ENCODE measurements around the gene SYP.

- no peak for TF ChIP-seq POLR2AphosphoS2 (IDR thresholded peaks at IDR 0.05; ENCODE audit: low read depth, low read length)
- no peak for TF ChIP-seq ATF3 (IDR thresholded peaks at IDR 0.05; ENCODE audit: borderline replicate concordance, extremely low read depth, low read depth, low read length)
- TF ChIP-seq BCL3 (IDR thresholded peaks at IDR 0.05; ENCODE audit: borderline replicate concordance, insufficient read depth, low read depth, low read length, poor library complexity, severe bottlenecking) = no peak
- TF ChIP-seq POLR2A (IDR thresholded peaks at IDR 0.05; ENCODE audit: low read depth, low read length) = no peak
These were observed 11.4 kb downstream of the SYP start for GRCh38 chrX:49188468-49189076.

All from GM12878 (cell line).